SK-N-SH (cell line): ENCODE data around the gene COL5A1. TPM values are rescaled to one million over a fixed set of nuclear protein-coding genes. Genes with fewer than 3 reads are reported as not detected.

Source experiments
- CTCF ChIA-PET: fragments of 300-600, 350-600 bp; formaldehyde crosslinking; extraction: SDS; loops from one replicate; lab custom pipeline; 2021; lab: Yijun Ruan, JAX
- POLR2A ChIA-PET: fragments of 350-600 bp; sonication (Branson Sonifier 250); formaldehyde crosslinking; extraction: SDS; loops from one replicate; lab custom pipeline; 2020; ENCODE audit warnings: antibody characterized with exemption, inconsistent platforms; lab: Yijun Ruan, JAX
- DNase-seq: peaks from one replicate; pipeline ENCODE4 v3.0.0; 2012
- H2AFZ ChIP-seq: fragments of 200-600 bp; sonication (generic); 2 replicates; pipeline ENCODE4 v1.8.1; 2016; ENCODE audit warnings: antibody characterized with exemption, mild to moderate bottlenecking, low read depth
- H3F3A ChIP-seq: fragments of 200-600 bp; sonication (generic); replicated peaks from 2 replicates; pipeline ENCODE3; 2016; ENCODE audit warnings: antibody characterized with exemption, mild to moderate bottlenecking; ENCODE audit not compliant: insufficient read depth
- H3K27ac ChIP-seq, 2 experiments: fragments of 200-500 bp in 1 of 2; fragments of 200-600 bp in 1 of 2; sonication (Bioruptor generic) in 1 of 2; sonication (generic), shearing (Covaris generic) in 1 of 2; 2 replicates each; pipeline versions ENCODE4 v1.5.1 to v1.6.1; 2014 to 2016; ENCODE audit warnings: low read depth in 2 of 2, inconsistent platforms in 1 of 2, low read length in 1 of 2, mild to moderate bottlenecking in 1 of 2, mixed read lengths in 1 of 2
- H3K27me3 ChIP-seq: fragments of 200-600 bp; sonication (generic), shearing (Covaris generic); 2 replicates; pipeline ENCODE4 v1.6.1; 2016; ENCODE audit warnings: mixed run types; ENCODE audit not compliant: insufficient read depth
- H3K36me3 ChIP-seq, 2 experiments: fragments of 200-500 bp in 1 of 2; fragments of 200-600 bp in 1 of 2; sonication (Bioruptor generic) in 1 of 2; sonication (generic) in 1 of 2; replicated peaks in 1 of 2; 2 replicates each; pipeline versions ENCODE3 to v1.5.1; 2014 to 2016; ENCODE audit warnings: low read length in 1 of 2, mild to moderate bottlenecking in 1 of 2; ENCODE audit not compliant: insufficient read depth in 2 of 2, control insufficient read depth in 1 of 2
- H3K4me1 ChIP-seq, 2 experiments: fragments of 200-500 bp in 1 of 2; fragments of 200-600 bp in 1 of 2; sonication (Bioruptor generic) in 1 of 2; sonication (generic), shearing (Covaris generic) in 1 of 2; 2 replicates each; pipeline versions ENCODE4 v1.5.1 to v1.6.1; 2014 to 2016; ENCODE audit warnings: low read depth in 1 of 2, low read length in 1 of 2, mixed run types in 1 of 2; ENCODE audit not compliant: insufficient read depth in 2 of 2, control insufficient read depth in 1 of 2
- H3K4me2 ChIP-seq: fragments of 200-600 bp; sonication (generic), shearing (Covaris generic); 2 replicates; pipeline ENCODE4 v1.6.1; 2017; ENCODE audit warnings: mixed run types
- H3K4me3 ChIP-seq, 2 experiments: fragments of 200-500 bp in 1 of 2; fragments of 200-600 bp in 1 of 2; sonication (Bioruptor generic) in 1 of 2; sonication (generic), shearing (Covaris generic) in 1 of 2; 2 replicates each; pipeline versions ENCODE4 v1.5.1 to v1.8.1; 2014 to 2016; ENCODE audit warnings: low read depth in 2 of 2, inconsistent platforms in 1 of 2, low read length in 1 of 2, mild to moderate bottlenecking in 1 of 2, mixed read lengths in 1 of 2, moderate library complexity in 1 of 2
- H3K79me2 ChIP-seq: fragments of 200-600 bp; sonication (generic); 2 replicates; pipeline ENCODE4 v1.8.1; 2017; ENCODE audit warnings: mild to moderate bottlenecking; ENCODE audit not compliant: insufficient read depth
- H3K9ac ChIP-seq: fragments of 200-600 bp; sonication (generic); 2 replicates; pipeline ENCODE4 v1.6.1; 2017; ENCODE audit warnings: mixed run types
- H3K9me2 ChIP-seq: fragments of 200-600 bp; sonication (generic); 2 replicates; pipeline ENCODE4 v1.6.1; 2017; ENCODE audit warnings: mixed run types
- H3K9me3 ChIP-seq: fragments of 200-600 bp; sonication (generic); 2 replicates; pipeline ENCODE4 v1.6.1; 2017; ENCODE audit warnings: mixed run types, mild to moderate bottlenecking, moderate library complexity
- H4K20me1 ChIP-seq: fragments of 200-600 bp; sonication (generic); 2 replicates; pipeline ENCODE4 v1.6.1; 2017; ENCODE audit warnings: mild to moderate bottlenecking, mixed run types; ENCODE audit not compliant: insufficient read depth
- CHD2 ChIP-seq: fragments of 150-350 bp; IDR thresholded peaks from 2 replicates; pipeline ENCODE4 v1.6.1; 2018; ENCODE audit warnings: low read length; ENCODE audit not compliant: partially characterized antibody
- ELF1 ChIP-seq: IDR thresholded peaks from 2 replicates; pipeline ENCODE4 v1.4.0; 2012
- EZH2phosphoT487 ChIP-seq: fragments of 200-600 bp; sonication (generic); IDR thresholded peaks from 2 replicates; pipeline ENCODE4 v1.6.1; 2017; ENCODE audit warnings: low read depth, mixed run types, mild to moderate bottlenecking, antibody characterized with exemption, moderate library complexity, borderline replicate concordance
- FOSL2 ChIP-seq: IDR thresholded peaks from 2 replicates; pipeline ENCODE4 v1.4.0; 2012; ENCODE audit warnings: low read depth, mild to moderate bottlenecking, moderate library complexity, borderline replicate concordance
- FOXM1 ChIP-seq: IDR thresholded peaks from 2 replicates; pipeline ENCODE4 v1.4.0; 2012; ENCODE audit warnings: low read depth, mild to moderate bottlenecking
- GABPA ChIP-seq: IDR thresholded peaks from 2 replicates; pipeline ENCODE4 v1.4.0; 2012; ENCODE audit warnings: low read depth, mild to moderate bottlenecking
- GATA2 ChIP-seq: sonication (generic); formaldehyde crosslinking; IDR thresholded peaks from 2 replicates; pipeline ENCODE4 v1.5.0; 2020; ENCODE audit warnings: mild to moderate bottlenecking, missing genetic modification reagents
- JUND ChIP-seq: IDR thresholded peaks from 2 replicates; pipeline ENCODE4 v1.4.0; 2012
- MXI1 ChIP-seq: IDR thresholded peaks from 2 replicates; pipeline ENCODE4 v1.6.1; 2012; ENCODE audit warnings: mild to moderate bottlenecking, low read depth, low read length, improper control_type of control experiment
- NFIC ChIP-seq: IDR thresholded peaks from 2 replicates; pipeline ENCODE4 v1.4.0; 2012; ENCODE audit warnings: borderline replicate concordance
- POLR2AphosphoS5 ChIP-seq: IDR thresholded peaks from 2 replicates; pipeline ENCODE4 v1.6.1; 2012; ENCODE audit warnings: low read depth, low read length
- RCOR1 ChIP-seq: fragments of 150-350 bp; IDR thresholded peaks from 2 replicates; pipeline ENCODE4 v1.6.1; 2017; ENCODE audit warnings: antibody characterized with exemption, low read length
- RFX5 ChIP-seq: IDR thresholded peaks from 2 replicates; pipeline ENCODE4 v1.6.1; 2012; ENCODE audit warnings: mild to moderate bottlenecking, improper control_type of control experiment, low read length
- RXRA ChIP-seq: IDR thresholded peaks from 2 replicates; pipeline ENCODE4 v1.4.0; 2012; ENCODE audit warnings: low read depth, mild to moderate bottlenecking, borderline replicate concordance
- TAF1 ChIP-seq: IDR thresholded peaks from 2 replicates; pipeline ENCODE4 v1.6.1; 2012; ENCODE audit warnings: low read depth, mild to moderate bottlenecking, low read length, moderate library complexity, borderline replicate concordance
- TEAD4 ChIP-seq: IDR thresholded peaks from 2 replicates; pipeline ENCODE4 v1.4.0; 2012; ENCODE audit warnings: mild to moderate bottlenecking, borderline replicate concordance; ENCODE audit not compliant: insufficient read depth
- YY1 ChIP-seq: IDR thresholded peaks from 2 replicates; pipeline ENCODE4 v1.4.0; 2012; ENCODE audit warnings: low read depth, mild to moderate bottlenecking
- WGBS: methylation state at CpG from one replicate; pipeline ENCODE4 v1.1.6; 2017; ENCODE audit warnings: low lambda C conversion rate; 5-methylcytosine and 5-hydroxymethylcytosine counted together
- polyA plus RNA-seq, 3 experiments: library from polyadenylated mRNA; depleted of rRNA; stranded (reverse); fragments of >200 nt; gene quantifications; 2 replicates each; pipeline ENCODE4 v1.2.3, GENCODE V29; 2012
- TF ChIP-seq, protein P1 (sequence below): fragments of 150-350 bp; IDR thresholded peaks from 2 replicates; pipeline ENCODE4 v1.6.1; 2016; ENCODE audit warnings: mild to moderate bottlenecking, low read depth, low read length
- TF ChIP-seq, protein P2 (sequence below): fragments of 150-350 bp; IDR thresholded peaks from 2 replicates; pipeline ENCODE4 v1.6.1; 2017; ENCODE audit warnings: antibody characterized with exemption, low read length, low read depth, borderline replicate concordance
- TF ChIP-seq, protein P3 (sequence below): IDR thresholded peaks from 2 replicates; pipeline ENCODE4 v1.4.0; 2012; ENCODE audit warnings: low read depth, borderline replicate concordance
- TF ChIP-seq, protein P4 (sequence below): IDR thresholded peaks from 2 replicates; pipeline ENCODE4 v1.4.0; 2012; ENCODE audit warnings: low read depth, borderline replicate concordance

The COL5A1 gene
- polyA plus RNA-seq, 1 of the 3 experiments (the other 2 are of a cell fraction), result 73.8 TPM

DNA sequence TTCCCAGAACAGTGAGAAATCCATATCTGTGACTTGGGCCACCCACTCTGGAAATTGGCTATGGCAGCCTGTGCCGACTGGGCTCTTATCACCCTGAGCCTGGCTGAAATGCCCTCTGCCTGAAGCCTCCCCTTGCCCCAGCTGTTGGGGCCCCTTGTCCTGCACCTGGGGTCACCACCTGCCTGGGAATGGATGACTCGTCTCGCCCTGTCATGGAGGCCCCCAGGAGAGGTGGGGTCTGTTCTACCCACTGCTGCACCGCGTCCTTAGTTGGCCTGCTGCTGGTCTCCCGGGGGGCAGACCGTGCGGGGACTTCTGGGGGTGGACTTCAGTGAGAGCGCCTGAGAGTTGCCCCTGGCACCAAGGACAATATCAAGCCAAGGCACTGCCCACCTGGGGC is 46.6 kb upstream of the COL5A1 start:
- H3K9me2 ChIP-seq, result no peaks in the 10 kb centered on the region
- H3K9ac ChIP-seq, result no peak overlapping the region
- H3K79me2 ChIP-seq, result no peaks in the 10 kb centered on the region
- no peak overlapping the region for H3K27ac ChIP-seq
- CTCF ChIA-PET, result no interaction called here
- no peaks in the 10 kb centered on the region for H3K27me3 ChIP-seq
- H2AFZ ChIP-seq, result no peak overlapping the region
- H3K9me3 ChIP-seq, result no peaks in the 10 kb centered on the region
- TF ChIP-seq POLR2AphosphoS5 (no peak), ELF1 (no peak), EZH2phosphoT487 (no peak), RFX5 (no peak), RCOR1 (no peak), YY1 (no peak), TAF1 (no peak), NFIC (no peak), GABPA (no peak), GATA2 (CRISPR knock-in tag) (no peak), RXRA (no peak), JUND (no peak), FOSL2 (no peak)
- TF ChIP-seq, protein P1, sequence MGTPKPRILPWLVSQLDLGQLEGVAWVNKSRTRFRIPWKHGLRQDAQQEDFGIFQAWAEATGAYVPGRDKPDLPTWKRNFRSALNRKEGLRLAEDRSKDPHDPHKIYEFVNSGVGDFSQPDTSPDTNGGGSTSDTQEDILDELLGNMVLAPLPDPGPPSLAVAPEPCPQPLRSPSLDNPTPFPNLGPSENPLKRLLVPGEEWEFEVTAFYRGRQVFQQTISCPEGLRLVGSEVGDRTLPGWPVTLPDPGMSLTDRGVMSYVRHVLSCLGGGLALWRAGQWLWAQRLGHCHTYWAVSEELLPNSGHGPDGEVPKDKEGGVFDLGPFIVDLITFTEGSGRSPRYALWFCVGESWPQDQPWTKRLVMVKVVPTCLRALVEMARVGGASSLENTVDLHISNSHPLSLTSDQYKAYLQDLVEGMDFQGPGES, result no peak
- TF ChIP-seq, all 33 proteins: peak for 0
- H3K4me2 ChIP-seq, result no peak overlapping the region
- peaks cover 20% of the 10 kb centered on the region for H3F3A ChIP-seq
- POLR2A ChIA-PET, result no interaction called here
- no peaks in the 10 kb centered on the region for H4K20me1 ChIP-seq
- no peak overlapping the region for H3K4me3 ChIP-seq
- no peaks in the 10 kb centered on the region for H3K36me3 ChIP-seq
- DNase-seq, result no peak
- H3K4me1 ChIP-seq, result peaks cover 8 to 9% of the 10 kb centered on the region in 2 experiments; a peak in 1 of 4 replicates
- WGBS, result no CpG with 5 or more reads among the region's 9 CpGs

DNA sequence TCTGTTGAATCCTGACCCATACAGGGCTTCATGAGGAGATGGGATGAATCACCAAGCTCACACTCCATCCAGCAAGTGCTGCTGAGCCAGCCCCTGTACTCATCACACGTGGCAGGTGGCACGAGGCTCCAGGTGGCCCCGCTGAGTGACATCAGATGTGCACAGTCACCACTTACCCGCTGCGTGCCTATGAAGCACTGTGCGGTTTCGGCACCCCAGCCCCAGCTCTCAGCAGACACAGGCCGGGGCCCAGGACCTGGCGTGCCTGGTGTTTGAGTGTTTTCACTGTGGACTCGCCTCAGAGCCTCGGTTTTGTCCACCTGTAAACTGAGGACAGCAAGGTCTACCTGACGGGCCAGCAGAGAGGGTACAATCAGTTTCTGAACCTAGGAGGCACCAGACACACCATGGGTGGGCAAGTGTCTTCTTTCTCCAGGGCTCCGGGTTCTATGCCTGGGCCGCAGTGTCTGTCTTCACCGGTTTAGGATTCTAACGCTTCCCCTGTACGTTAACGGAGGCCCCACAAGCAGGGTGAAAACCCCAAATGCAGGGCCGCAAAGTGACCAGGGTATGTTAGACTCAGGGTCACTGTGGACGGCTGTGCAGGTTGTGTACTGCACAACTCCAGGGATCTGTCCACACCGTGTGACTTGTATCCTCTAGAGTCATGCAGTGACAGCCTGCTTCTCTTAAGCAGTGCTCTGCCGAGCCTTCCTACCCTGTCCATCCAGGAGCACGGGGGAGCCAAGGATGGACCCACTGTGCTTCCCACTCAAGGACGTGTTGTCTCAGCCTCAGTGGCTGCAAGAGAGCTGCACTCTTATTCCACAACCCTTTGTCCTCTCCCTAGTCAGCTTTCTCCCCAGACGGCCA is 44.3 kb upstream of the COL5A1 start:
- Histone ChIP-seq H3K36me3 (no peaks in the 10 kb centered on the region), H4K20me1 (no peaks in the 10 kb centered on the region), H3K4me1 (0 out of 4 replicates have a peak, but pooled peaks cover 0 to 4% of the 10 kb centered on the region in 2 experiments), H3K27me3 (no peaks in the 10 kb centered on the region), H3K9me2 (no peaks in the 10 kb centered on the region), H3K9ac (no peak overlapping the region), H3K27ac (no peak overlapping the region), H3K9me3 (no peaks in the 10 kb centered on the region), H3F3A (peaks cover 27% of the 10 kb centered on the region), H3K4me2 (no peak overlapping the region), H3K4me3 (no peak overlapping the region), H2AFZ (no peak overlapping the region), H3K79me2 (no peaks in the 10 kb centered on the region)
- CTCF ChIA-PET, result no interaction called here
- TF ChIP-seq JUND, result no peak
- TF ChIP-seq POLR2AphosphoS5, result no peak
- TF ChIP-seq, protein P2, sequence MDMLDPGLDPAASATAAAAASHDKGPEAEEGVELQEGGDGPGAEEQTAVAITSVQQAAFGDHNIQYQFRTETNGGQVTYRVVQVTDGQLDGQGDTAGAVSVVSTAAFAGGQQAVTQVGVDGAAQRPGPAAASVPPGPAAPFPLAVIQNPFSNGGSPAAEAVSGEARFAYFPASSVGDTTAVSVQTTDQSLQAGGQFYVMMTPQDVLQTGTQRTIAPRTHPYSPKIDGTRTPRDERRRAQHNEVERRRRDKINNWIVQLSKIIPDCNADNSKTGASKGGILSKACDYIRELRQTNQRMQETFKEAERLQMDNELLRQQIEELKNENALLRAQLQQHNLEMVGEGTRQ, result no peak
- TF ChIP-seq MXI1, result no peak
- no peak for TF ChIP-seq RCOR1
- TF ChIP-seq, protein P3, sequence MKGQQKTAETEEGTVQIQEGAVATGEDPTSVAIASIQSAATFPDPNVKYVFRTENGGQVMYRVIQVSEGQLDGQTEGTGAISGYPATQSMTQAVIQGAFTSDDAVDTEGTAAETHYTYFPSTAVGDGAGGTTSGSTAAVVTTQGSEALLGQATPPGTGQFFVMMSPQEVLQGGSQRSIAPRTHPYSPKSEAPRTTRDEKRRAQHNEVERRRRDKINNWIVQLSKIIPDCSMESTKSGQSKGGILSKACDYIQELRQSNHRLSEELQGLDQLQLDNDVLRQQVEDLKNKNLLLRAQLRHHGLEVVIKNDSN, result no peak
- no peak for TF ChIP-seq RXRA
- TF ChIP-seq, protein P4, sequence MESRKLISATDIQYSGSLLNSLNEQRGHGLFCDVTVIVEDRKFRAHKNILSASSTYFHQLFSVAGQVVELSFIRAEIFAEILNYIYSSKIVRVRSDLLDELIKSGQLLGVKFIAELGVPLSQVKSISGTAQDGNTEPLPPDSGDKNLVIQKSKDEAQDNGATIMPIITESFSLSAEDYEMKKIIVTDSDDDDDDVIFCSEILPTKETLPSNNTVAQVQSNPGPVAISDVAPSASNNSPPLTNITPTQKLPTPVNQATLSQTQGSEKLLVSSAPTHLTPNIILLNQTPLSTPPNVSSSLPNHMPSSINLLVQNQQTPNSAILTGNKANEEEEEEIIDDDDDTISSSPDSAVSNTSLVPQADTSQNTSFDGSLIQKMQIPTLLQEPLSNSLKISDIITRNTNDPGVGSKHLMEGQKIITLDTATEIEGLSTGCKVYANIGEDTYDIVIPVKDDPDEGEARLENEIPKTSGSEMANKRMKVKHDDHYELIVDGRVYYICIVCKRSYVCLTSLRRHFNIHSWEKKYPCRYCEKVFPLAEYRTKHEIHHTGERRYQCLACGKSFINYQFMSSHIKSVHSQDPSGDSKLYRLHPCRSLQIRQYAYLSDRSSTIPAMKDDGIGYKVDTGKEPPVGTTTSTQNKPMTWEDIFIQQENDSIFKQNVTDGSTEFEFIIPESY, result no peak
- no peak for TF ChIP-seq GATA2 (CRISPR knock-in tag)
- TF ChIP-seq GABPA, result no peak
- TF ChIP-seq CHD2, result no peak
- TF ChIP-seq YY1, result no peak
- no peak for TF ChIP-seq EZH2phosphoT487
- TF ChIP-seq FOXM1, result no peak
- TF ChIP-seq ELF1, result no peak
- no peak for TF ChIP-seq TEAD4
- no peak for TF ChIP-seq NFIC
- POLR2A ChIA-PET, result no interaction called here
- WGBS, result 92% methylated on average over 20 of the region's 25 CpGs
- no peak for DNase-seq
